Measurements from ENCODE around the gene HID1.

HID1 gene

GRCh38 chr17:74949455-74950115 is 23.0 kb downstream of the HID1 start:
- no peak for DNase-seq

DNA sequence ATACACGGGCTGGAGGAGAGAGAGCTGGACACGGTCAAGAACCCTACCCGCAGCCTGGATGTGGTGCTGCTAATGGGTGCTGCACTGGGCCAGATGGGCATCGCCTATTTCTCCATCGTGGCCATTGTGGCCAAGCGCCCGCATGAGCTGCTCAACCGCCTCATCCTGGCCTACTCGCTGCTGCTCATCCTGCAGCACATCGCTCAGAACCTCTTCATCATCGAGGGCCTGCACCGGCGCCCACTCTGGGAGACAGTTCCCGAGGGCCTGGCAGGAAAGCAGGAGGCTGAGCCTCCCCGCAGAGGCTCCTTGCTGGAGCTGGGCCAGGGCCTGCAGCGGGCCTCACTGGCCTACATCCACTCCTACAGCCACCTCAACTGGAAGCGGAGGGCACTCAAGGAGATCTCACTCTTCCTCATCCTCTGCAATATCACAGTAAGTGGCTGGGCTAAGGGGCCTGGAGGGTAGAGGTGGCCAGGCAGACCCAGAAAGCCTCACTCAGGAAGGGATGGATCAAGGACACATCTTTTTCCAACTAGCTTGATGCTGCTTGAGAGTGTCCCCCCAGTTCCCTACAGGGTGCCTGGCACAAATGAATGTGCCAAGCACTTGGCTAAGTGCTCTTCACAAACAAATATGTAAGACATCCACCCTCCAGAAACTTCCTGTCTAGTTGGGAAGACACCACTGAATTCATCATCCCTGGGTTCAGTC is 25.4 kb downstream of the HID1 start:
- no peak for DNase-seq

DNA sequence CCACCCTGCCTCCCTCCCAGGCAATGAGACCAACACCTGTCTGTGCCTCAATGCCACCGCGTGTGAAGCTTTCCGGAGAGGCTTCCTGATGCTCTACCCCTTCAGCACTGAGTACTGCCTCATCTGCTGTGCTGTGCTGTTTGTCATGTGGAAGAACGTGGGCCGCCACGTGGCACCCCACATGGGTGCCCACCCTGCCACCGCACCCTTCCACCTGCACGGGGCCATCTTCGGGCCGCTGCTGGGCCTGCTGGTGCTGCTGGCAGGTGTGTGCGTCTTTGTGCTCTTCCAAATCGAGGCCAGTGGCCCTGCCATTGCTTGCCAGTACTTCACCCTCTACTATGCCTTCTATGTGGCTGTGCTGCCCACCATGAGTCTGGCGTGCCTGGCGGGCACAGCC is 25.9 kb downstream of the HID1 start:
- DNase-seq: no peak

DNA sequence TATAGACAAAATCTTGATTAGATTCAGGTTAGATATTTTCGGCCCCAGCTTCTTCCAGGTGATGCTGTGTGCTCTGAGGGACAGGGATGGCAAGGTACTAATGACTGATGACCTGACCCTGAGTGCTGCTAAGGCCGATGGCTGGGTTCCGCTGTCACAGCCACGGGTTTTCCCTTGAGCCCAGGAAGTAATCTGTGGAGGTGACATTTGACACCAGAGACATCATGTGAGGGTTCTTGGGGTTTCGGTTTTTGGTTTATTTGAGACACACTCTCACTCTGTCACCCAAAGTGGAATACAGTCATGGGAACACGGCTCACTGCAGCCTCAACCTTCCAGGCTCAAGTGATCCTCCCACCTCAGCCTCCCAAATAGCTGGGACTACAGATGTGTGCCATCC is 27.0 kb downstream of the HID1 start:
- no peak for DNase-seq

DNA sequence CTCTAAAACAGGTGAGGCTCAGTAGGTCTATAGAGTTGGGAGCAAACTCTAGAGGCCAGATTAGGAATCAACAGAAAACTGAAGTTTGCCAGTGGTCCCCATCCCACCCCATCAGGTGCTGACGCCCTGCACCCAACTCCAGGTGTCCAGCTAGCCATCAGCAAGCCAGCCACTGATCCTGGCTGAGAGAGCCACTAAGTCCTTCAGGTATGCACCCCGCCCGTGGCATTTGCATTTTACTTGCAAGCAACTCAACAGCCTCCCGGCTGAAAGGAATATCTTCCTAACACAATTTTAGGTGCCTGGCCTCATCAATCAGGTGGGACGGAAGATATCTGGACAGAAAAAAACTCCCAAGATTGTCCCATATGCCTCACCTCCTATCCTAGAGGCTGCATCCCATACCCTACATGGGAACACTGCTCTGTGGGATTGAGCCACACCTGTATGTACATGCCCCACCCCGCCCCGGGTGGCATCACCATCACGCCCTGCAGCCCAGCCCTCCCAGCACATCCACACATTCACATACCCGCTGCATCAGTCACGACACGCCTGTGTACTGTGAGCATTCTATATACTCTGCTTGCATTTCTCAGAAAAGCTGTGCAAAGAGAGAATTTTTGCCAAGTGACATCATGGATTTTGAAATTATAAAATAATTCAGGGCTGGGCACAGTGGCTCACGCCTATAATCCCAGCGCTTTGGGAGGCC is 28.6 kb downstream of the HID1 start:
- no peak for DNase-seq

GRCh38 chr17:74941128-74941725 is 31.3 kb downstream of the HID1 start:
- no peak for DNase-seq

- DNase-seq: no peak
Measured at GRCh38 chr17:74939534-74939933, 33.0 kb downstream of the HID1 start.

GRCh38 chr17:74938194-74938950 is 34.2 kb downstream of the HID1 start:
- DNase-seq: no peak

GRCh38 chr17:74937064-74938051 is 35.2 kb downstream of the HID1 start:
- no peak for DNase-seq

DNA sequence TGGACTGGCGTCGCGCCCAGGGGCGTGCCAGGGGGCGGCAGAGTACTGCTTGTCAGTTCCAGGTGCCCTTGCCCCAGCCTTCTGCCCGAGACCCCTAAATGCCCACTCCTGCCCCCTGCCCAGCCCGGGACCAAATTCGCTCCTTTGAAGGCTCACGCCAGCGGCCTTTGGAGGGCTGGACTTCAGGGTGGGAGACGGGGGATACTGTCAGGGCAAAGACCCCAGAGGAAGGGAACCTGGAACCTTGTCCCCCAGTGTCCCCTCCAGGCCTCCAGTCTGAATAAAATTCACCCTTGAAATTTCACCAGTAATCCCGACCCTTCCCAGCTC is 36.1 kb downstream of the HID1 start:
- no peak for DNase-seq

DNA sequence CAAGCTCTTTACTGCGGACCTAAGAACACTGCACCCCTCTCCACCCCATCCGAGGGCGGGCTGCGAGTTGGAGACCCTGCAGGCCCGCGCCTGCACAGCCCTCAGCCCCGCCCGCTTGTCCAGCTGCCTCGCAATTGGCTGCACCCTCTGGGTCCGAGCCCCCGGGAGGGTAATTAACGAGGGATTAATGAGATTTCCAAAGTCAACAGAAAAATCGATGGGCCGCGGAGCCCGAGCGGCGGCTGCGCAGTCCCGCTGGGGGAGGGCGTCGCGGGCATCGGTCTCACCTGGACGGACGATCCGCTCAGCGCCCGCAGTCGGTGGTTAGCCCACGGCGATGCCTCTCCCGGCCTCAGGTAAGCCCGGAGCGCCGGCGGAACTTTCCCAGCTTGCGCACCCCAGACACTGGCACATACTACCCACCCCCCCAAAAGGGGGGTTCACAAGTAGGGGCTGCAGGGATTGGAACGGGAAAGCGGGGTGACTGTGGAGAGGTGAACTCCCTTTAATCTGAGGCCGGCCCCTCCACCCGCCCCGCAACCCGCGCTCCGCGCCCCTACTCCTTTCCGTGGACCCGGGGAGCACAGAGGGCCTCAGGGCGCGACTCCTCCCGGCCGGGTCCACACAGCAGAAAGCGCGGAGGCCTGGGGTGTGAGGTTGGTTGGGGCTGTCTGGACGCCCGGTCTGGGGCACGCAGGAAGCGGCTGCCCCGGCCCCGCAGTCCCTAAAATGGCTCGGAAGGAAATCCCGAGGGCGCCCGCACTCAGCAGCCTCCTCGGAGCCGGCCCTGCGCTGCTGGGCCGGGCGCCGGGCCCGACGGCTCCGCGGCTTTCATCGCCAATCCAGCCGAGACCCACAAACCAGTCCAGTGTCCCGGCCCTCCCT is 36.7 kb downstream of the HID1 start, which contains the start of gene OTOP3:
TSS of gene OTOP3 (plus strand) at position 314 of the 885 bp plus-strand sequence. CDS start at position 338, 24 bp downstream.
- no peak for DNase-seq

DNA sequence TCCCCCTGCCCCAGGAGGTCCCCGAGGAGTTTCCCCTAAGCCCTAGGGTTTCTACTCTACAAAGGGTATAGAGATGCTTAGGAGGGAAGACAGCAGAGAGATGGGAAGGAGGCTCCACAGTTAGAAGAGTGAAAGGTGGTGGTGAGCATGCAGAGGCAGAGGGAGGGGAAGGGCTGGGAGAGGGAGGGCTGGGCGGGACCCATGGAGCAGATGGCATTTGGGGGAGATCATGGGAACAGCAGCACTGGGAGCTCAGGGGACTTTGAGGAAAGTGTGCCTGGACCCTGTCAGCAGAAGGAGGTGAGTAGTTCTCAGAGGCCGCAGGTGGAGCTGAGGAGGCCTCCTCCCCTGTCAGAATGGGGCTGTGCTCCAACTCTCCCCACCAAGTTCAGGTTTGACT is 37.5 kb downstream of the HID1 start:
- no peak for DNase-seq

DNA sequence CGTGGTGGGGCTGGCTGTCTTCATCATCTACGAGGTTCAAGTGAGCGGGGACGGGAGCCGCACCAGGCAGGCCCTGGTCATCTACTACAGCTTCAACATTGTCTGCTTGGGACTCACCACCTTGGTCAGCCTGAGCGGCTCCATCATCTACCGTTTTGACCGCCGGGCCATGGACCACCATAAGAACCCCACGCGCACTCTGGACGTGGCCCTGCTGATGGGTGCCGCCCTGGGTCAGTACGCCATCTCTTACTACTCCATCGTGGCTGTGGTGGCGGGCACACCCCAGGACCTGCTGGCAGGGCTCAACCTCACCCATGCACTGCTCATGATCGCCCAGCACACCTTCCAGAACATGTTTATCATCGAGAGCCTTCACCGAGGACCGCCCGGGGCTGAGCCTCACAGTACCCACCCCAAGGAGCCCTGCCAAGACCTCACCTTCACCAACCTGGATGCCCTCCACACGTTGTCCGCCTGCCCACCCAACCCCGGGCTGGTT is 42.0 kb downstream of the HID1 start:
- no peak for DNase-seq

DNA sequence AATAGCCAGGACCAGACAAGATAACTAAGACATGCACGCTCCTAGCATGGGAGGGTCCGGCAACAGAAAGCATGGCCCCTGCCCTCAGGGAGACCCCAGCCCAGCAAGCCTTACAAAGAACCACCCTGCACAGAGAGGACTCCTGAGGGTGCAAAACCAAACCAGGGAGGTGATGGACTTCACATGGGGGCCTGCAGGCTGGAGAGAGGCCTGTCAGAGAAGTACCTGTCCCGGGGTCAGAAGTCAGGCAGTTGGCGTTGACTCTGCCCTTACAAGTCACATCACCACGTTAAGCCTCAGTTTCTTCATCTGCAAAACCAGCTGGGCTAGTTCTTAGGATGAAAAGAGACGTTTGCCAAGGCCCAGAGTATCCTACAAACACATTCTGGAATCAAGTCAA is 43.8 kb downstream of the HID1 start:
- DNase-seq: no peak

DNA sequence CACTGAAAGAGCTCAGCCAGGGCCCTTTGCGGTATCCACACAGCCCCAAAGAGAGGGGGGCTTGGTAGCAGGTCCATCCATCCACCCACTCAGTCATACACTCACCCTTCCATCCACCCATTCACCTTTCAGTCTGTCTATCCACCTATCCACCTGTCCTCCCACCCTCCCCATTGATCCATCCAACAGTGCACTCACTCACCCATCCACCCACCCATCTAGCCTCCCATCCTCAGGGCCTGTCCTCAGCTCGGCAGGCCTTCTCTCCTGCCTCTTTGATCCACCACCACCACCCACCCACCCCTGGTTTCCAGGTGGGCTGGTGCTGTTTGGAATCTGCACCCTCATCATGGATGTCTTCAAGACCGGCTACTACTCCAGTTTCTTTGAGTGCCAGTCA is 47.3 kb downstream of the HID1 start:
- no peak for DNase-seq

DNA sequence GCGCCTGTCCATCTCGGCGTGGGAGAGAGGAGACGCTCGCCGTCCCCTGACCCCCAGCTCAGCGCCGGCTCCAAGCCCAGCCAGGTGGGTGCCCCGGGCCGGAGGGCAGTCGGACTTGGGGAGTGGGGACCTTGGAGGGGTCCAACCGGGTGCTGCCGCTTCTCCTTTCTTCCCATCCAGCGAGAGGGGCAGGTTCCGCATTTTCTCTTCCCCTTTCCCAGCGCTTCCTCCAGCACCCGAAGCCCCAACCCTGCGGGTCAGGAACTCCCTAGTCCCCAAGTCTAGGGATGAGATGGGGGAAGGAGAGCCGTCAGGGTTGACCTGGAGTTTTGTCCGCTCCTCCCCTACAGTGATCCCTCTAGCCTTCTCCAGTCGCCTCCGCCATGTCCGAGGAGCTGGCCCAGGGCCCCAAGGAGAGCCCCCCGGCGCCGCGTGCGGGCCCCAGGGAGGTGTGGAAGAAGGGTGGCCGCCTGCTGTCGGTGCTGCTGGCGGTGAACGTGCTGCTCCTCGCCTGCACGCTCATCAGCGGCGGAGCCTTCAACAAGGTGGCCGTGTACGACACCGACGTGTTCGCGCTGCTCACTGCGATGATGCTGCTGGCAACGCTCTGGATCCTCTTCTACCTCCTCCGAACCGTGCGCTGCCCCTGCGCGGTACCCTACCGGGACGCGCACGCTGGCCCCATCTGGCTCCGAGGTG is 48.2 kb downstream of the HID1 start, which contains the start of gene OTOP2:
TSS of gene OTOP2 (plus strand) at position 24 of the 699 bp plus-strand sequence. CDS start at position 384, 360 bp downstream.
- DNase-seq: peak; percentile 82 to 90 (median 88)

- peak; percentile 74 to 90 (median 84) for DNase-seq
Measured at GRCh38 chr17:74923538-74924249, 48.9 kb downstream of the HID1 start.

DNA sequence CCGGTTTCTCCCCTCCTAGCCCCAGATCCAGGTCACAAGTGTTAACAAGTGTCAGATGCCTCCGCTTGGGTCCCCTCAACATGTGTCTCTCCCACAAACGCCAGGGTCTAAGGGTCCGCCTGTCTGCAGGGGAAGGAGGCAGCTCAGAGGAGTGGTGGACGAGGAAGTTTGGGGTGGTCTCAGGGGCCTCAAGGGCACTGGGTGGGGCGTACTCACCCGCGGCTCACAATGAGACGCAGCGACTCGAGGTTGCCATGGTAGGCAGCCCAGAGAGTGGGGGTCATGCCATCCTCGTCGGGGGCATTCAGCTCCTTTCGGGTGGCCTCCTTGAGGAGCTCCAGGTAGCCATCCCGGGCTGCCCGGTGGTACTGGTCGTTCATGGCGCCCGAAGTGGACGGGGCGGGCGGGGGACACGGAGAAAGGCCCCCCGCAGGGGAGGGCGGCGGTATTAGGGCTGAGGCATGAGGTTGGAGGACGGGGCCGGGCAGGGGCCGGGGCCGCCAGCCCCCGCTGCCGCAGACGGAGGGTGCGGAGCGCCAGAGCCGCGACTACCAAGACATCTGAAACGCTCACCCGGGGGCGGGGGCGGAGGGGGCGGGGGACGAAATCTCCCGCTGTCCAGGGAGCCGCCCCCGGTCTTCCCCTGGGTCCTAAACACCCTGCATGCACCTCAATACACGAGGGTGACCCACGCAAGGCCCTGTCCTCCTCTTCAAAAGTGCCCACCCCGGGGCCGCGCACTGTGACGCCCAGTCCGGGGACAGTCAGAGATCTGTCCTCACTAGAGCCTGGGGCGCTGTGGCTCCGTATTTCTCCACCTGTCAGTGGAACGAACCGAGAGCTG is 49.6 kb downstream of the HID1 start, which contains the start of gene USH1G:
TSS of gene USH1G (minus strand) at position 562 of the 844 bp plus-strand sequence. CDS start at position 380, 182 bp downstream.
- peak in 1 of 4 experiments; percentile 18 for DNase-seq
